GM21723 (cell line): ENCODE measurements around the gene PSMD6.

Source experiments
- ATAC-seq: cut with Tn5 transposase; IDR thresholded peaks from one replicate; pipeline ENCODE4 v1.9.1; 2021; ENCODE audit warnings: mild to moderate bottlenecking, moderate library complexity; ENCODE audit not compliant: unreplicated experiment

Gene PSMD6

DNA sequence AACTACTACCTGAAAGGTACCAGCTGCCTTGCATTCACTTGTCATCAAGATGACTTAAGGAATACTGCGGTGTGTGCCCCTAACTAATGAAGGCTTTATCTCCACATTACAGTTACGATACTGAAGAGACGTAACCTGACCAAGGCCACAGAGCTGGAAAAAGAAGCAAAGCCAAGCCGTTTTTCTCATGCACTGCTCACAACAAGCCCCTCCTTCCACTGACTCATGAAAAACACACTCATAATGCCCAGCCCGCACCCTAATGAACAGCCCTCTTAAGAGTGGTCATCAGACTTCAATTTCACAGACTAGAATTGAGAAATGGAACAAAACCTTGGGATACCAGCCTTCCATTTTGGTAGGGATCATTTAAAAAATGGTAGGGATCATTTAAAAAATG lies 11.6 kb downstream of the PSMD6 start:
- ATAC-seq: no peak

DNA sequence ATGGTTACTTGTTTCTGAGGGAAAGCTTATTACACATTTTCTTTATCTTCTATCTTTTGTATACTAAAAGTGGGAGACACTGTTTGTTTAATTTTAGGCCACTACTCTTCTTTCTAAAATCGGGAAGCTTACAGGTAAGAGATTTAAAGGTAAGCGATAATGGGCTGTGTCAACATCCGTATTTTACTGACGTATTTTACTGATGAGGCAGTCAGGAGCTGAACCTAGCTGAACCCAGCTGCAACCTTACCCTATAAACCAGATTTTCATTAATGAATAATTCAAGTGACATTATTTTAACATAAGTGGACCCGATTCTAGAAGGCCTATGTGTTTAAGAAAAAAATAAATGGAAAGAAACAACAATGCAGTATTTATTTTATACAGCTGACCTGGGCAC lies 13.1 kb downstream of the PSMD6 start:
- no peak for ATAC-seq

DNA sequence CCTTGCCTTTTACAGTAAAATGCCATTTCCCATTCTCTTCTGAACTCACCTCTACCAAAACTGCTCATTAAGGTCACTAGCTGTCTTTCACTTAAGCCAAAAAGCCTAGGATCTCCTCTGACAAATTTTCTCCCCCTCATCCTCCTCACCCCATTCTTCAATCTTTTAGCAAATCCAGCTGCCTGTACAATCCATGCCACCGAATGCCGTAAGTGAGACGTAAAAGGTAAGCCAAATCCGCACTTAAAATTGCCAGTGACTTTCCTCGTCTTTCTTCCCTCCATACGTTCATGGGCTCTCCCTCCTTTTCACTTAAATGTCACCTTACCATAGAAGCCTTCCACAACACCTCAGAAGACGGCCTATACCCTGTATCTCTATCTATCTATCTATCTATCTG lies 13.8 kb downstream of the PSMD6 start:
- no peak for ATAC-seq

DNA sequence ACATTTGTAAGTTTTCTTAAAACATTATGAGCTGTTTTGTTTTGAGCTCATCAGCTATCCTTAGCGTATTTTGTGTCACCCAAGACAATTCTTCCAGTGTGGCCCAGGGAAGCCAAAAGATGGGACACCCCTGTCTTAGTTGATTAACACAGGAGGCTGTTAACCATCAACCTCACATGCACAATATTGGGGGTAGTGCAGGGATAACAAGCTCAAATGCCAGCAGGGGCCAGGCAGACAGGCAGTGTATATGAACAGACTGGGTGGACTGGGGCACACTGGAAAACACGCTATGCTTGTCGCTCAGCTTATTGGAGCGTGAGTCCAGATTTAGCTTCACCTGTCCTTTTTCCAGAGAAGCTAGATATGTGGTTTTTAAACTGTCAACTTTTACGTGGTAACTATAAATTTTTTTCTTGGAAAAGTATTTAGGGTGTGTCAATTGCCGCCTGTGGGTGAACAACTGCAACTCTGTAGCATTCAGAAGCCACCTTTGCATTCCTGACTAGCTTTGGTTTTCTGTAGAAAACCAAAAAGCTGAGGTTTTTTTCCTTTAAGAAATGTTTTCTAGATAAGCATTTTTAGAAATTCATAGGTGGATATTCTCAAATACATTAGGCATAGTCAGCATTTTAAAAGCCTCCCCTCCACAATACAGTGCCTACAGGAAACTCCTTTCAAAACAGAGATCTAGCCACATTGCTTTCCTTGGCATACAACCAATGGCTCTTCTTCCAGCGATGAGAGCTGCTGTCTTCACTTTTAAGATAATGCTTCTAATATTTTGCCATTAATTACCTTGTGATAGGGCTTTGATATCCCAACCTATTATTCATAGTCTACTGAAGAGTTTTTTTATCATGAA lies 14.6 kb downstream of the PSMD6 start:
- ATAC-seq: no peak

DNA sequence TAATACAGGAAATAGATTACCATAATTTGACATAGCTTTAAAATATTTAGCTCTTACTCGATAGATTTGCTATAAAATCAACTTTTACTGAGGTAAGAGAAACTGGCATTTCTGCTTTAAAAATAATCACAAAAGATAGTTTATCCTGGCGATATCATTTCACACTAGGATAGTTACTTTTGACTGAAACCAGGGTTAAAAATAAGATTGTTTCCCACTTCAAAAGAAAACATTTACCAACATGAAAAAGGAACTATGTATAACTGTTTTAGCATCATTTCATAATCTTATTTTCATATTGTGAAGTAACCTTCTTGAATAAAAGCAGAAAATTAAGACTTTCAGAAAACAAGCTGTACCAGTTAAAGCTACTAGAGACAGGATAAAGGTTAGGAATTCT lies 15.3 kb downstream of the PSMD6 start:
- no peak for ATAC-seq

DNA sequence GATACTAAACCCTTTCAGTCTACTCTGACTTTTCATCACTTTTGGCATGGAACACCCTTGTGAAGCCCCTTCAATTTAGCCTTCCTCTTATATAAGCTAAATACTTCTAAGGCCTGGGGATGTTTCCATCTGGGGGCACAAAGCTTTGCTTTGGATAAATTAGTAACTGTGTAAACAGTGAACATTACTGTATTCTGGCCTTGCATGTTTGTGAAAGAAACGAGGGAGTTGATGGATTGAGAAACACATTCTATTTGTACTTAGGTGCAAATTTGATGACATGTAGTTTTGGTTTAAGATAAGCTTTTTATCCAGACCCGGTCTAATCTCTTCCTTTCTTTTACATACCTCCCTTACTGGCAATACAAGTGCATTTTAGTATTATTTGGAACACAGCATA lies 19.7 kb downstream of the PSMD6 start:
- ATAC-seq: no peak

DNA sequence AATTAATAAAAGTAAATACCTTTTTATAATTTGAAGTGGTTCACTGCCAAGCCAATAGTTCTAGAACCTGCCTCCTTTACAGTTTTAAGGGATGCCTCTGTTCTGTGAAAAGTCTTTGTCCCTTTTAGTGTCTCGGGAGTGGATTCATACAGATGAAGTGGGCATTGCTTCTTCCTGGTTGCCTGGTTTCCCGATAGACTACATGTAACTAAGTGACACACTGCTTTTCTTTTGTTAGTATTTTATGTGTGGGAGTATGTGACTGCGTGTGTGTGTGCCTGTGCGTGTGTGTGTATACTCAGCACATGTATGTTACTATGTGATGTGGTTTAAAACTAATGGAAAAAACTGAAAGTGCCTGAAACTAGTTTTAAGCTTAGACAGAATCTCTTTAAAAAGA lies 21.1 kb downstream of the PSMD6 start:
- ATAC-seq: no peak

DNA sequence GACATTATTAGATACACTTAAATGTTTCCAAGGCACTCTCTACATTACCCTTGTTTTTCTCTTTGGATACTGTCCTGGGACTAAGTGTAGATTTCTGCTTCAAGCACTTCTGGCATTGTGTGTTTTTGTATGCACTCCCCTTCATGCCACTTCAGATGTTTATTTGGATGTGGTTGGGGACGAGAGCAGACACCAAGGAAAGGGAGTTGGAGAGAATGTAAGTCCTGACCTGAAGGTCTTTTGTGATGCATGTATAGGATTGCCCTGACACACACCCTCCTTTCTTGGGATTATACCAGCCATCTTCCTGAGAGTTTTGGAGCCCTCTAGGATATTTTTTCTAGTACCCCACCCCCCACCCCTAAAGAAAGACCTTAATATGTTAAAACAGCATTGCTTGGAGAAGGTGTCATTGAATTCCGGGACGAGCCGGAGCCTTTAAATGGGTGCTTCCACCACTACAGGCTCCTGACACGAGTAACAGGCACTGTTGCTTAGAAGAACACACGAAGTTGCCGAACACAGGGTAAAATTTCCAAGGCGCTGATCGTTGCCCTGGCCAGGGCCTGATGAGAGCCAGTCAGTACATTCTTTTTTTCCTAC lies 22.7 kb downstream of the PSMD6 start:
- ATAC-seq: no peak

DNA sequence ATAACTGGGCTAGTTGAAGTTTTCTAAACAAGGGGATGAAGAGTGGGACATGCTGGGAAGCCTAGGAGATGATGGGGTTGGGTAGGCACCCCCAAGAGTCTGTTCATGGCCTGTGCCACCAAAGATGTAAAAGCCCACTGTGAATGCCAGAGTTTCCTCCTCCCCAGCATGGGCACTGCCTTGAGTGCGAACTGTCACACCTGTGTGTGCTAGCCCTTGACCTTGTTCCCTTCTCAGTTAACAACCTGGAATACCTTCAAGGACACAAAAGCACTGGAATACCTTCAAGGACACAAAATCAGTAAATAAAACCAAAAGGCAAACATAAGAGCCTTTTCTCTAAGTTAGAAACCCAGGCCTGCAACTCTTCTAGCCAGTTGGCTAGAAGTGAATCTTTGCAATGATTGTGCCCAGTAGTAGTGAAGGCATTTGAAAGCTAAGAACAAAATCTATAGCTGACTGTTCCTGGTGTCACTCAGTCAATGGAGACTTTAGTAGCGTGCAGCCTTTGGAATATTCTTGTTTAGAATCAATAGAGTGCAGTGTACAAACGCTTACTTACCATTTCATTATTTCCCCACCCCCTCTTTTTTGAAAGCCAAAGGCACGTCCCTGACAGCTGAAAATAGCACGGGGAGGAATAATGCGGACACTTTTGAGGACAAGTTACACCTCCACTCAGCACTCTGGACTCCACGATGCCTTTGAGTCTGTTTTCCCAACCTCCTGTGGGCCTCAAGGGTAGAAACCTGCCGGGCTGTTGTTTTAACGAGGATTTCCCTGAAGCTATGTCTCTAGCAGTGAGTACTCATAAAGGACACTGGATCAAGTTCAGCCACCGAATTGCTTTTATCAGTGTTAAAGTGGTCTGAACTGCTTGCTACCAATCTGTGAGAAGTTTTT lies 24.2 kb downstream of the PSMD6 start:
- no peak for ATAC-seq

DNA sequence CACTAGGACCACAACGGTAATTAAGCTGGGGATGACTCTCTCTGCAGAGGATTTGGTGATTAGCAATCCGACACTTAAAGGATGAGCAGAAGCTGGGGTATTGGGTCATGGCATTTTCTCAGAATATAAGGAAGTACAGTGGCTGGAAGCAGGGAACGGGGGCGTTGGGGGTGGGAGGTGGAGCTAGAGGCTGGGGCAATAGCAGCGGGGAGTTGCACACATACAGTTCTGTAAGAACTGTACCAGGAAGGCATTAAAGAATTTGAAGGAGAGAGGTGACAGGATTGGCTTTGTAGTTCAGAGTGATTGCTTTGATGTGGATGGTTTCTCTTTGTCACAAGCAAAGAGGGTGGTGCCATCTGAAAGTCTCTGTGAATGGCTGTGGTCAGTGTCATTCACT lies 28.2 kb downstream of the PSMD6 start:
- no peak for ATAC-seq

DNA sequence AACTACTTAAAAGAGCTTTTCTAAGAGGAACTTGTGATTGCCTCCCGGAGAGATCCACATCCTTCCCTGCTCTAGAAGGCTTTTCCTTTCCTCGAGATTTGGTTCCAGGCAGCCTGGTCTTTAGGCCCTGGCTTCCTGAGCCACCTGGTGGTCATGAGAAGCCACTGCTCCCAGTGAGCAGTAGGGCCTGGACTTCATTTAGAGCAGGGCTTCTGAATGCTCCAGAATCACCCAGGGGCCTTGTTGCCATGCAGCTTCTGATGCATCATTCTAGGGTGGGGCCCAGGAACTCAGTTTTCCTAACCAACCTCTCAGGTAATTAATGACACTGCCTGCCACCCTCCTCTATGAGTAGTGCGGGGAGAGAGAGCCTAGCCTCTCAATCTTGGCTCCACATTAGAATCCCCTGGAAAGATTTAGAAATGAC lies 29.6 kb downstream of the PSMD6 start:
- ATAC-seq: peak; percentile 91

DNA sequence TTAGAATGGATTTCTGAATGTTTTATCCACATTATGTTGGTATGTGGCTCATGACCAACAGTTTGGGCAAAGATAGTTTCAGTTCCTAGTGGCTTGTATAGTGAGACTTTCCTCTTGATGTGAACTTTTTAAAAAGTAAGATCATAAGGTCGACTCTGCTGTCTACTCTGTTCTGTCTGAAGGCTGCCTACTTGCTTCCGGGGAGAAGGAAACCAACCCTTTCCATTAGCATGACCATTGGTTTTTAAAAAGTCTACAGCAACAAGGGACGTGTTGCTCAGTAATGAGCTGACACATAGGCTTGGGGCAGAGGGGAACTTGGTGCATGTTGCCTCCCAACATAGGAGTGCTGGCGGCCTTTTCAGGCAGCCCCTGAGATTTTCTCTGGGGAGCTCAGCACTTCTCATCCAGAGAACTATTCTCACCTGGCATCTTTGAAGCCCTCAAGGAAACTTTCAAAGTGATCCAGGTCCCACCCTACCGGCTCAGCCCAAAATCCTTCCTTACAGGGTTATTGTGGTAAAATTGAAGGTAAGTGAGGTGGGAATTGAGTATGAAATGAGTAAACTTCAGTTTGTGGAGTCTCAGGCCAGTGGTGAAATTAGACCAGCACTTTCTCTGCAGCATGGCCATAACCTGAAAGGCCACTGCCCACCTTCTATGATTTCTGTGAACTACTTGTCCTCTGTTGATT lies 30.6 kb downstream of the PSMD6 start:
- ATAC-seq: no peak

DNA sequence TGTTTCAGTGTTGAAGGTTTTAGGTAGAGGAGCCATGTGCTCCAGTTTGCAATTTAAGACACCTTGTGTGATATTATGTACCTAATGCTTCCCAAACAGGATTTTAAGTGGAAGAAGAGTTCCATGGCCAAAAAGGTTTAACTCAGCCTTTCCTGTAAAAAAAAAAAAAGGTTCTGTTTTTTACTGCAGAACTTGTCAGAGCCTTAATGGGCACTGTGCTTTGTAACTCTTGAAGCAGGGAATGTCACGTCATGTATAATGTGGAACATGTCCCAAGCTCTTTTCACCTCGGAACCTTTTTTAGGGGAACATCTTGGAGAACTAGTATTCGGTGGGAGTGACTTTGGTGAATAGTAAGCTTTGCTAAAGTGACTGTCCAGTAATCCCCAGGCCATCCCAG lies 31.6 kb downstream of the PSMD6 start:
- no peak for ATAC-seq

DNA sequence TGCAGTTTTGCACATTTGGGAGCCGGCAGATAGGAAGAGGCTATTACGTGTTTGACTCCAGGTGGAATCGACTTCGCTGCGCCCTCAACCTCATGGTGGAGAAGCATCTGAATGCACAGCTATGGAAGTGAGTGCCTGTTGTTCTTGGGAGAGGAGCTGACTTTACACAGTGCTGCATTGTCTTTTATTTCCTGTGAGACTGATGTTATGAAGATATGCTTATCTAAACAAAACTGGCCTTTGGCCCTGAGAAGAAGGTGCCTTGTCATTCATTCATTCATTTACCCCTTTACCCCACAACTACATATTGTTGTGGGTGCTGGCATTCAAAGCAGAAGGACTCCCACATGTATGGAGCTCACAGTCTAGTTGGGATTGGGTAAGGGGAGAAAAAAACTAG lies 32.6 kb downstream of the PSMD6 start:
- no peak for ATAC-seq

DNA sequence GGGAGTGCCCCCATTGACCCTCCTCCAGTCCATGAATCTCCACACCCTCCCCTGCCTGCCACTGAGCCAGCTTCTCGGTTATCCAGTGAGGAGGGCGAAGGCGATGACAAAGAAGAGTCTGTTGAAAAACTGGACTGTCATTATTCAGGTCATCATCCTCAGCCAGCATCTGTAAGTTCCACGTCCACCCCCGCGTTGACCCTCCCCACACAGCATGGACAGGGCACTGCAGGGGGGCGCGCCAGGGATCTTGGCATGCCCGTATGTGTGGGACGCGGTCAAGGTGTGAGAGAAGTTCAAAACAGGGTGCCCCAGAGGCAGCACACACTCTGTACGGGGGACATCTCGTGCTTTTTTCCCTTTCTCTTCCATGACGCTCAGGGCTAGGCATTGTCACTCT lies 33.1 kb downstream of the PSMD6 start:
- no peak for ATAC-seq

DNA sequence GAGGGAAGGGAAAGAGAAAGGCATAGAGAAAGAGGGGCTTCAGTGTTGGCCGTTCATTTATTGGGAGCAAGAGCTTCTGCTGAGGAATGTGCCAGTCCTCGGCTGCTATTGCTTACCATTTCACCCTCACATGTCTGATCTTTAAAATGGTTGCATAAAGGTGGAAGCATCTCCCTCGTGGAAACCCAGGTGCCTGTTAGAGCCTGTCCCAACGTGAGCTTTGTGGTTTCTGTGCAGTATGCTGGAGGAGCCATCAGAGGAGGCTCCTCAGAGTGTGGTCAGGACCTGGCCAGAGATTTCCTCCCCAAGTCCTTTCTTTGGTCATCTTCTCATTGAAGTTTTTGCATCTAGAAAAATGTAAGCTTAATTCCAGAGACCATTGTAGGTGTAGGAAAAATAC lies 34.4 kb downstream of the PSMD6 start:
- ATAC-seq: no peak

DNA sequence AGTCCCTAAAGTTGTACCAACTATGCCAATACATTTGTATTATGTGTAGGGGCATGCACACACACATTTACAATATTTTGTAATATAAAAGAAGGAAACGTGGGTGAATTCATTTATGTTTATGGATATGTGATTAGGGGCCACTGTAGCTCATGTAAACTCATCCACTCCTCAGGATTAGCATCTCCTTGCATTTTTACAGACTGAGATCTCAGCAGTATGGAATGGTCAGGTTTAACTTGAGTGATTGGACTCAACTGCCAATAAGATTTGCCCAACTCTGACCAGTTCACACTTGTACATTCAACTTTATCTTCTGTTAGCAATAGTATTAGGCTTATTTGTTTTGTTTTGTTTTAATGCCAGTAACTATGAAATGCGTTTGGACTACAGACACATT lies 36.5 kb downstream of the PSMD6 start:
- no peak for ATAC-seq

DNA sequence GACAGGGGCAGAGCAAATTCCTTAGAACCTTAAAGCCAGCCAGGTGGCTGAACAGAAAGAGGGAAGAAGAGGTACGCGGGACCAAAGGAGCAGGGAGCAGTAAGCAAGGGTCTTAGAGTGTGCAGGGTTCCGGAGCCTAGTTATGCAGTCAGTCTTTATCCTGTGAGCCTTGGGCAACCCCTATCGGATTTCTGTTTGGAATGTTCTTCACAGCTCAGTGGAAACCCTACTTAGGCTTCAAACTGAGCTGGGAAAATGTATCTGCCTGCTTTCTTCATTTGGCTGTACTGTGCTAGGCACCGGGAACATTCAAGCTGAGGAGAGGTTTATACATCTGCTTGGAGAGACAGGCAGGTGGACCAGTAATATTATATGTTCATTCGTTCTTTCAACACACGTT lies 37.1 kb downstream of the PSMD6 start:
- ATAC-seq: no peak

DNA sequence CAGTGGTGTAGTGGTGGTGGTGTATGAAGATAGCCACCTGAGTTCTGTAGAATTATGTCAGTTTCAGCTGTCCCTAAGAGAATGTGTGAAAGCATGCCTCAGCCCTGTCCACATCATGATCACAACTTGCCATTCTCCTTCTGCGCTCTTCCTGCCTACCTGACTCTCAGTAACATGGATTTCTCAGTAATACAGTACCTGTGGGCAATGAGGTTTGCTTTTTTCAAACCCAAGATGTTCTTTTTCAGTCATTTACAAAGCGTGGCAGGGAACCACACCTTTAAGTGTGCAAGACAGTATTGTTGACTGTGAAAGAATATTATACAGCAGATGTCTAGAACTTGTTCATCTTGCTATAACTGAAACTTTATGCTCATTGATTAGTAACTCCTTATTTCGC lies 38.9 kb downstream of the PSMD6 start:
- ATAC-seq: no peak

DNA sequence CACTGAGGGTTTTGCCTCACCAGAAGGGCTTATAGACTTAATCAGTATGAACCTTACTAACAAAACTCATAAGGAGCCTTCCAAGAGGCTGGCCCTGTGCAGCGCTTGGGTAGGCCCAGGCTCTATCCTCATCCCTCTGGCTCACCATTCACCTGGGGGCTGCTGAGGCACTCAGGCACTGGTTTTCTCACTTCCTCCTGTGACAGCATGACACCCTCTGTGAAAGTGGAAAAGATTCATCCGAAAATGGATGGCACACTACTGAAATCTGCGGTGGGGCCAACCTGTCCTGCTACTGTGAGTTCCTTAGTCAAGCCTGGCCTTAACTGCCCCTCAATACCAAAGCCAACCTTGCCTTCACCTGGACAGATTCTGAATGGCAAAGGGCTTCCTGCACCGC lies 41.3 kb downstream of the PSMD6 start:
- no peak for ATAC-seq

DNA sequence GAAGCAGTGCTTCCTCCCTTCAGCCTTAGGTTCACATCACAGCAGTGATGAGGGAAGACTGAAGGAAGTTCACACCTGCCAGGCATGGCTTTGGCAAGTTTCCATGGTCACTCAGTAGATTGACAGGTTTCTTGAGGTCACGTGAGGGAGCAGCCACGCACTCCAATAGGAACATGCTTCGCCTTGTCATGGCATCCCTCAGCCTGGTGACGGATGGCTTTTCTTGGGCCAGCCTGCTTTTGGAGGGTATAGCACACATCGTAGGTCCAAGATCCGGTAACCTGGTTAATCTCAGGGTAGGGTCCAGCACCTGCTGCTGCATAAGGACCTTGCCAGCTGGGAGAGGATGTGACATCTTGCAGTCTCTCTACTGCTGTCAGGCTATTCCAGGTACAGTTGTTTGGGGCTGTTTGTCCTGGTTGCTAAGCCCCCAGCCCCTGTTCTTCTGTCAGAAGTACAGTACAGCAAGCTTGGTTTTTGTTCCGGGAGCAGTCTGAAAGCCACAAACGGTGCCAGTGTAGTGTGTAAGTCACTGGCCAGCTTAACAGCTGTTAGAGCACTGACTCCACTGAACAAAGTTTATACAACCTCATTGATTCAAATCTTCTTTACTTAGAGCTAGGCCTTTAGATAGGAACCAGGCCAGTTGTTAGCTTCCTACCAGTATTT lies 42.3 kb downstream of the PSMD6 start:
- ATAC-seq: no peak
